ENCODE data around the gene GOT1. TPM values are rescaled to one million over a fixed set of nuclear protein-coding genes. Genes with fewer than 3 reads are reported as not detected.

Gene GOT1
- total and polyA plus RNA-seq, 2 of the 8 experiments (the other 6 are each of a cell fraction or from before 2014, with no cell fraction given): 16.7 to 47.0 TPM

DNA sequence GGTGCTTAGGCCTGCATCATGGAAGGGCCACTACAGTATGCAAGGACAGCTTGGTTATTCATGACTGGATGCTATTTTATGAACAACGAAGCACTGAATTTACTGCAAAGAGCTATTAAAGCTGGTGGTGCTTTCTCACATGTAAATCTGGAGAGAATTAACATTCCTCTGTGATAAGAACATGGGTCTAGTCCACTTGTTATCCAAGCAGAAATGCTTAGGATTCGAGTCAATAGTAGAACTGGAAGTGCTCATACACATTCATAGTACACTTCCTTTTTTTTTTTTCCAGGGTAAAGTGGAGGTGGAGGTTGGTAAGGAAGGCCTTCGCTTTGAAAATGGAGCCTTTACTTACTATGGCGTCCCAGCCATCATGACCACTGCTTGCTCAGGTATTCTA, 66.3 kb downstream of the GOT1 start:
- Histone ChIP-seq H2BK15ac (ENCODE audit: low read length) (no peak overlapping the region), H3K18ac (ENCODE audit: extremely low read depth, low read length) (no peak overlapping the region), H2BK120ac (replicated peaks; ENCODE audit: low read depth, low read length) (no peak overlapping the region), H3K27ac (ENCODE audit: low read depth, low read length) (no peak overlapping the region), H4K8ac (ENCODE audit: extremely low read depth, insufficient read depth, low read length) (no peak overlapping the region), H3K4me2 (ENCODE audit: insufficient read depth in 1 of 2, low read depth in 2 of 2, low read length in 2 of 2) (no peak overlapping the region), H3K9ac (replicated peaks in 1 of 4; ENCODE audit: extremely low read depth in 1 of 4, low read depth in 3 of 4, low read length in 3 of 4) (no peak overlapping the region), H3K4ac (replicated peaks; ENCODE audit: insufficient read length, low read depth, low read length) (no peak overlapping the region), H3K9me3 (ENCODE audit: insufficient read depth in 2 of 2, low read depth in 1 of 2, low read length in 1 of 2) (no peaks in the 10 kb centered on the region), H3K56ac (replicated peaks; ENCODE audit: insufficient read length, low read depth, low read length) (no peak overlapping the region), H2BK5ac (ENCODE audit: low read depth, low read length) (no peak overlapping the region), H3K79me1 (ENCODE audit: low read depth, low read length) (no peaks in the 10 kb centered on the region), H4K20me1 (replicated peaks in 1 of 2; ENCODE audit: control insufficient read depth in 1 of 2, insufficient read depth in 2 of 2, low read length in 2 of 2) (no peaks in the 10 kb centered on the region), H4K91ac (replicated peaks; ENCODE audit: insufficient read length, low read length) (no peak overlapping the region), H2AK5ac (ENCODE audit: low read depth, low read length) (no peak overlapping the region), H2AFZ (ENCODE audit: low read length) (no peak overlapping the region), H3K4me1 (replicated peaks in 1 of 4; ENCODE audit: control insufficient read depth in 3 of 4, insufficient read depth in 4 of 4, low read length in 3 of 4) (peaks cover 0 to 3% (median 0%) of the 10 kb centered on the region in 4 experiments; a peak in 1 of 7 replicates), H3K23ac (ENCODE audit: insufficient read length) (no peak overlapping the region), H4K5ac (ENCODE audit: insufficient read length, low read depth, low read length) (no peak overlapping the region), H3K4me3 (ENCODE audit: extremely low read depth in 1 of 4, insufficient read depth in 2 of 4, low read depth in 3 of 4, low read length in 4 of 4) (no peak overlapping the region), H3K23me2 (ENCODE audit: low read depth, low read length) (no peaks in the 10 kb centered on the region), H3K14ac (ENCODE audit: insufficient read length) (no peak overlapping the region), H3K79me2 (ENCODE audit: control insufficient read depth in 1 of 2, insufficient read depth in 2 of 2, low read length in 2 of 2) (no peaks in the 10 kb centered on the region), H3K36me3 (ENCODE audit: control insufficient read depth in 2 of 4, insufficient read depth in 4 of 4, low read length in 3 of 4) (no peaks in the 10 kb centered on the region), H2BK12ac (ENCODE audit: low read depth, low read length) (no peak overlapping the region), H2BK20ac (ENCODE audit: low read length) (no peak overlapping the region), H3K27me3 (replicated peaks in 1 of 4; ENCODE audit: control insufficient read depth in 3 of 4, extremely low read depth in 1 of 4, insufficient read depth in 3 of 4, low read length in 3 of 4) (no peaks in the 10 kb centered on the region; a peak in 1 of 7 replicates)
- WGBS, 2 experiments (ENCODE audit: extremely low coverage in 1 of 2, insufficient coverage in 1 of 2, insufficient read length in 1 of 2, insufficient replicate concordance in 2 of 2, low coverage in 1 of 2, low lambda C conversion rate in 2 of 2, missing lambda C conversion rate in 1 of 2): 83% methylated on average over 4 of the region's 4 CpGs; no CpG with 5 or more reads in 1 of the 2 experiments
- no peak for FAIRE-seq
- no peak for DNase-seq (ENCODE audit: low read depth in 1 of 2, low spot score in 2 of 2)
- ChIA-PET POLR2A (ENCODE audit: partially characterized antibody) (no interaction called here), CTCF (ENCODE audit: partially characterized antibody) (no interaction called here)
- no peak for TF ChIP-seq POLR2A (IDR thresholded peaks at IDR 0.05; ENCODE audit: control extremely low read depth in 1 of 2, low read depth in 2 of 2, low read length in 2 of 2)

All from H1 (cell line).